Esophagus muscularis mucosa (tissue), 4 donors: Measurements from ENCODE around the gene HNRNPA1.

Experiments
- EP300 ChIP-seq: sonication (generic); formaldehyde crosslinking; IDR thresholded peaks from one replicate; pipeline ENCODE4 v1.6.1; 2017; ENCODE audit warnings: antibody characterized with exemption
- POLR2A ChIP-seq: fragments of 450-650 bp; IDR thresholded peaks from one replicate; pipeline ENCODE4 v1.6.1; 2017; ENCODE audit warnings: antibody characterized with exemption, moderate library complexity, mild to moderate bottlenecking, low read depth
- POLR2AphosphoS5 ChIP-seq, 2 donors: sonication (generic); formaldehyde crosslinking; IDR thresholded peaks; one replicate each; pipeline ENCODE4 v1.6.1; 2017; ENCODE audit warnings: antibody characterized with exemption in 2 of 2
- TF ChIP-seq, protein P1 (sequence below), 3 experiments: fragments of 200-600 bp in 2 of 3; fragments of 450-650 bp in 1 of 3; sonication (generic) in 2 of 3; IDR thresholded peaks; one replicate each; pipeline ENCODE4 v1.5.1; 2017 to 2019; ENCODE audit warnings: antibody characterized with exemption in 3 of 3, mild to moderate bottlenecking in 2 of 3, moderate library complexity in 1 of 3

DNA sequence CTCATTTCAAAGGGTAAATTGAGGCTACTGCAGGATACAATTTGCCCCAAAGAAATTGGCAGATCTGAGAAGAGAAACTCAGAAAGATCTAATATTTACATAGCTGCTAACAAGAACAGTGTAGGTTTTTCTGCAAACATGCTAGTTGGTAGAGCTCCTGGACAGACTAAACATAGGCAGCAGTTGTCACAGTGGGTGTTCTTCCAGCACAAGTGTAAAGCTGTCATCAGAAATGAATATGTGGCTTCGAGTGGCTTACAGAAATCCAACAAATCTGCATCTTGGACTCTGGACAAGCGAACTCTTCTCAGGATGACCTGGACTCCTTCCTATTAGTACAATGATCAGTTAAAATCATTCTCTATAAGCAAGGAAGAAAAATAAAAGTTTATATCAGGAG, 6.5 kb upstream of the HNRNPA1 start:
- TF ChIP-seq, protein P1, sequence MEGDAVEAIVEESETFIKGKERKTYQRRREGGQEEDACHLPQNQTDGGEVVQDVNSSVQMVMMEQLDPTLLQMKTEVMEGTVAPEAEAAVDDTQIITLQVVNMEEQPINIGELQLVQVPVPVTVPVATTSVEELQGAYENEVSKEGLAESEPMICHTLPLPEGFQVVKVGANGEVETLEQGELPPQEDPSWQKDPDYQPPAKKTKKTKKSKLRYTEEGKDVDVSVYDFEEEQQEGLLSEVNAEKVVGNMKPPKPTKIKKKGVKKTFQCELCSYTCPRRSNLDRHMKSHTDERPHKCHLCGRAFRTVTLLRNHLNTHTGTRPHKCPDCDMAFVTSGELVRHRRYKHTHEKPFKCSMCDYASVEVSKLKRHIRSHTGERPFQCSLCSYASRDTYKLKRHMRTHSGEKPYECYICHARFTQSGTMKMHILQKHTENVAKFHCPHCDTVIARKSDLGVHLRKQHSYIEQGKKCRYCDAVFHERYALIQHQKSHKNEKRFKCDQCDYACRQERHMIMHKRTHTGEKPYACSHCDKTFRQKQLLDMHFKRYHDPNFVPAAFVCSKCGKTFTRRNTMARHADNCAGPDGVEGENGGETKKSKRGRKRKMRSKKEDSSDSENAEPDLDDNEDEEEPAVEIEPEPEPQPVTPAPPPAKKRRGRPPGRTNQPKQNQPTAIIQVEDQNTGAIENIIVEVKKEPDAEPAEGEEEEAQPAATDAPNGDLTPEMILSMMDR (IDR thresholded peaks at IDR 0.05), result no peak
- TF ChIP-seq POLR2A (no peak), POLR2AphosphoS5 (IDR thresholded peaks at IDR 0.05) (no peak), EP300 (no peak)
